WERI-Rb-1 (cell line): ENCODE measurements around the gene TH.

ENCODE experiments used
- DNase-seq: peaks from one replicate; pipeline ENCODE4 v3.0.0-alpha.2; 2020
- H3K27ac ChIP-seq: fragments of 250-450 bp; sonication (Bioruptor Pico); 2 replicates; pipeline ENCODE4 v1.5.1; 2020; ENCODE audit warnings: mild to moderate bottlenecking, moderate library complexity
- H3K27me3 ChIP-seq: fragments of 250-450 bp; sonication (Bioruptor Pico); 2 replicates; pipeline ENCODE4 v1.5.1; 2021; ENCODE audit warnings: mild to moderate bottlenecking, low read depth, moderate library complexity; ENCODE audit not compliant: insufficient read depth, severe bottlenecking
- H3K36me3 ChIP-seq: fragments of 250-450 bp; sonication (Bioruptor Pico); 2 replicates; pipeline ENCODE4 v1.5.1; 2020; ENCODE audit warnings: mild to moderate bottlenecking, moderate library complexity
- H3K4me3 ChIP-seq: 2 replicates; pipeline ENCODE4 v1.5.1; 2011; ENCODE audit warnings: low read depth, mild to moderate bottlenecking, control low read depth, low read length
- H3K9me3 ChIP-seq: fragments of 250-450 bp; sonication (Bioruptor Pico); 2 replicates; pipeline ENCODE4 v1.5.1; 2021; ENCODE audit warnings: mild to moderate bottlenecking, moderate library complexity; ENCODE audit not compliant: severe bottlenecking
- CTCF ChIP-seq: IDR thresholded peaks from 2 replicates; pipeline ENCODE4 v1.5.1; 2011; ENCODE audit warnings: low read depth, mild to moderate bottlenecking, control low read depth, inconsistent platforms, low read length

The TH gene

GRCh38 chr11:2193099-2193887 is 21.7 kb upstream of the TH start:
- H3K9me3 ChIP-seq: no peaks in the 10 kb centered on the region
- no peak for DNase-seq
- H3K36me3 ChIP-seq: no peaks in the 10 kb centered on the region
- H3K27ac ChIP-seq: no peak overlapping the region
- no peak overlapping the region for H3K4me3 ChIP-seq
- H3K27me3 ChIP-seq: peaks cover 8% of the 10 kb centered on the region
- TF ChIP-seq CTCF: no peak

- H3K27ac ChIP-seq: no peak overlapping the region
- H3K4me3 ChIP-seq: no peak overlapping the region
- no peaks in the 10 kb centered on the region for H3K36me3 ChIP-seq
- H3K9me3 ChIP-seq: no peaks in the 10 kb centered on the region
- H3K27me3 ChIP-seq: peaks cover 8% of the 10 kb centered on the region
- no peak for DNase-seq
- no peak for TF ChIP-seq CTCF
Measured at GRCh38 chr11:2192435-2192834, 20.8 kb upstream of the TH start.

GRCh38 chr11:2191883-2192282 is 20.3 kb upstream of the TH start:
- no peak for DNase-seq
- Histone ChIP-seq H3K27ac (no peak overlapping the region), H3K9me3 (no peaks in the 10 kb centered on the region), H3K36me3 (no peaks in the 10 kb centered on the region), H3K27me3 (peaks cover 8% of the 10 kb centered on the region), H3K4me3 (no peak overlapping the region)
- no peak for TF ChIP-seq CTCF

GRCh38 chr11:2190657-2191471 is 19.2 kb upstream of the TH start:
- TF ChIP-seq CTCF: no peak
- no peak overlapping the region for H3K27ac ChIP-seq
- no peak overlapping the region for H3K4me3 ChIP-seq
- no peak for DNase-seq
- no peaks in the 10 kb centered on the region for H3K36me3 ChIP-seq
- peaks cover 8% of the 10 kb centered on the region for H3K27me3 ChIP-seq
- H3K9me3 ChIP-seq: no peaks in the 10 kb centered on the region

- DNase-seq: no peak
- no peak overlapping the region for H3K4me3 ChIP-seq
- H3K27me3 ChIP-seq: peaks cover 2% of the 10 kb centered on the region
- TF ChIP-seq CTCF: no peak
- no peaks in the 10 kb centered on the region for H3K36me3 ChIP-seq
- no peak overlapping the region for H3K27ac ChIP-seq
- no peaks in the 10 kb centered on the region for H3K9me3 ChIP-seq
Measured at GRCh38 chr11:2189938-2190656, 18.5 kb upstream of the TH start.
